ENCODE measurements around the gene DPAGT1.
A peak's percentile ranks its signal among the peaks of the same experiment; 100 is the strongest.

DPAGT1 gene

DNA sequence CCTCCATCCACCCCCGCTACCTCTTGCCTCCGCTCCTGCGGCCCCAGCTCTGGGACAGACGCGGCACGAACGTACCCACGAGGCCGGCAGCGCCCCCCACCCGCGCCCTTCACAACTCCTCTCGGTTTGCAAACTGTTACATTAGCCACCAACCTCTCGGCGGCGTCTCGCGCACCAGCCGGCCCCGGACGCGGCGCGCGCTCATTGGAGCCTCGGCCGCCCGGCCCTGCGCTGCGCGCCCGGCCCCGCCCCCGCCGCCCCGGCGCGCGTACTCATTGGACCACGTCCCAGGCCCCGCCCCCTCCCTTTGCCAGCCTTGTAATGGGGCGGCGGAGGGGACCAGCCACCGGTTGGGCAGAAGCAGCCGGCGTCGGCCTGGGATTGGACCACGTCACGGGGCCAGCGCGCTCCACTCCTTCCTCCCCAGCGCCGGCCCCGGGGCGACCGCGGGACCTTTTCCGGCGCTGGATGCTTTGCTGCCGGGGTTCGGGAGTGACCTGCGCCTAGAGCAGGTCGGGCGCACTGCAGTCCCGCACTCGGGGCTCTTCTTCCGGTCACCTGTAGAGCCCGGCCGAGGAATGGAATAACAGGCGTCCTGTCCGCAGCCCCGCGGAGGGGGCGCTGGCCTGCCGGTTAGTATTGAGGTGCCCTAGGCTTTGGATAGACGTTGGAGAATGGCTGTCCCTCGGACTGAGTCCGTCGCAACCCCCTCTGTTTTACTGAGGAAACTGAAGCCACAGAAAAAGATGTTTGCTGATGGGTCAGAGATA is 44.5 kb downstream of the DPAGT1 start, which contains the start of gene HYOU1:
Gene HYOU1 (minus strand): TSS at position 206 of the 770 bp plus-strand sequence. CDS start 1,045 bp downstream, outside the sequence.
- DNase-seq, result peak; percentile 90 to 96

DNA sequence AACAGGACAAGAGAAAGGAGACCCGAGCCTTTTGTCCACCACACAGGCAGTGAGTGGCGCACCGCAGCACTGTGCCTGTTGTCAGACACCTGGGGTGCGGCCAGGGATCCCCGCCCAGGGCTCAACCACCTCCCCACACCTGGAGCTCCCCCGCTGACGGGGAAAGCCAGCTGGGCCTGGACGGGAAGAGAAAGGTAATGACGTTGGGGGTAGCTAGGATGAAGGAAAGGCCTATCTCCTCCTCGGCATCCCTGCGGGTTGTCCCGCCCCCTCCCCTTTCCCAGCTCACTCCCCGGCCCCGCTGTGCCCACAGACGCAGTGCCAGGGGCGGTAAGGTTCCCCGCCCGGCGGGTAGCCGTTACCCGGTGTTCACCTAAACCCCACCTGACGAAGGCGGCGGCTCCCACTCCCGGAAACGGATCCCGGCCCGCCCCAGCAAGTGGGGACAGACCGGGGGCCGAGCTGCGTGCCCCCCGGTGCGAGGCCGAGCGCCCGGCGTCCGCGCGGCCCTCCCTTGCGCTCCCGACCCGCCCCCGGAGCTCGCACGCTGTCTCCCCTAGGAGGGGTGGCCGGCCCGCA is 45.1 kb downstream of the DPAGT1 start:
- DNase-seq, result no peak

DNA sequence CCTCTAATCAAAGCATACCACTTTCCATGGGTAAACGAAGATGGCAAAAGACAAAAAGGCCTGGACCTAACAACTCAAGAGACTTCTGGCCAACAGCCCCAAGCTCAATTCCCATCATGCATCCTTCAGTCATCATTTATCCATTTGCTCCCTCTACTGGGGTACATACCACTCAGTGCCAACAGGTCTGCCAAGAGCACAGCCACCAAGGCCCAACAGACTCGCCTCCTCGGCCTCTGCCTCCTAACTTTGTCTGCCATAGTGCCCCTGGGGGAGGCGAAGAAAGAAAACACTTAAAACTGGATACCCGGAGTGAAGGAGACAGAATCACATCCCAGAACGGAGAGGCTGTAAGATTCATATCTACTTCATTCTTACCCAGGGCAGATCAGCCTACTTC is 45.8 kb downstream of the DPAGT1 start:
- DNase-seq, result peak; percentile 53 to 61

DNA sequence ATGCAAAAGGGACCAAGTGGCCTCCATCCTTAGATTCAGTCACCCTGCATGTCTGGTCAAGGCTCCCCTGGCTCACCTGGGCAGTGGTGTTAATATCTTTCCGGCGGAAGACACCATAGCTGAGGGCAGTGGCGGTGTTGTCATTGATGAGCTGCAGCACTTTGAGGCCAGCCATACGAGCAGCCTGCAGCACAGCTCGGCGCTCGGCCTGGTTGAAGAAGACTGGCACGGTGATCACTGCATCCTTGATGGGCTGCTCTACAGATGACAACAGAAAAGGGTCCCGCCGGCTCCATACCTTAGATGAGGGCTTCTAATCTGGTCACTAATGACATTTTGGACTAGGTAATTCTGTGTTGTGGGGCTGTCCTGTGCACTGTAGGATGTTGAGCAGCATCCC is 47.2 kb downstream of the DPAGT1 start:
- DNase-seq, result no peak

DNA sequence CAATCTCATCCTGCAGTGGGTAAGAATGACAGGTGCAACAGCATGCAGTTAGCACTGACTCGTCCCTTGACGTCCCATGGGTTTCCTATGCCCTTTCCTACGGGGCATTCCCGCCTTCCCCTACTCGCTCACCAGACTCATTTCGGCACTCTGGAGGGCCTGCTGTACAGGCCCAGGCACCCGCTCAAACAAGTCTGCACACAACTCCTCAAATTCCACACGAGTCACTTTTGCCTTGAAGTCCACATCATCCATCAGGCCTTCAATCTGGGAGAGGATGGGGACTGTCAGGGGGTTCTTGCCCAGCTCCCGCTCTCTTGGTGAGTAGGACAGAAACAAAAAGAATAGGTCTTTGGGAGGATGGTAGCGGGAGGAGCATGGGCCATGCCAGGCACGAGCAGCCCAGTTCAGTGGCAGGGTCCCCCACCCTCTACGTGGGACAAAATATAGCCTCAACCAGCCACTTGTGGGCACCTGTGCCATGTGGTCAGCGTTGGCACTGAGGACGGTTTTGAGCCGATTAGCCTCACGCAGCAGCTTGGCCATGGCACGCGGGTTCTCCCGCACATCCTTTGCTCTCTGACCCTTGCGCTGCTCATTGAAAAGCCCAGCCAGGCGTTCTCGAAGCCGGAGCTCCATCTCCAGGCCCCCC is 49.4 kb downstream of the DPAGT1 start:
- no peak for DNase-seq

DNA sequence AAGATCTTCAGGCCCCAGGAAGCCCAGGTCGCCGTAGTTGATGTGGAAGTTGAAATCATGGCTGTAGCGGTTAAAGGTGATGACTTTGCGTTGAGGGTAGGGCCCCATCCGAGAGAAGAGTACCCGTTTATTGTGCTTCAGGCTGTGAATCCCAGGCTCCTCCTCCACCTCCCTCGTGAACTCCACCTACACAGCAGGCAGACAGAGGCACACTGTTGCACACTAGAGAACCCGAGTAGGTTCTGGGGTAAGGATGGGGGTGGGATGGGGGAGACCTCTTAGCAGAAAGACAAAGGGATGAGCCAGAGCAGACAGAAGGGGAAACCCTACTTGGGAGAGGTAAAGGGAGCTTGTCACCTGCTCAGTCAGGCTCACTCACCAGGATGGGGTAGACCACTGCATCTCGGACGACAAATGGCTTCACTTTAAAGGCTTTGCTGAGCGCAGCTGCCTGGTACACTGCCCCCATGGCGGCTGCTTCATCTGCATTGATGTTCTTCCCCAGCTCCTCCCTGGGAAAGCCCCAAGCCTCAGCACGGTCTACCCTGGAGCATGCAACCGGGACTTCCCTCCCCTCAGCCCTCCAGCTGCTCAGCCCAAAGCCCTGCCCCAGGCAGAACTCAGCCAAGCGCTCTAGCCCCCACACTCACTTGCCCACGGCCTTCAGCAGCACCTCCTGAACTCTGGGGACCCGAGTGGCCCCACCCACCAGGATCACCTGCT is 50.1 kb downstream of the DPAGT1 start:
- no peak for DNase-seq

DNA sequence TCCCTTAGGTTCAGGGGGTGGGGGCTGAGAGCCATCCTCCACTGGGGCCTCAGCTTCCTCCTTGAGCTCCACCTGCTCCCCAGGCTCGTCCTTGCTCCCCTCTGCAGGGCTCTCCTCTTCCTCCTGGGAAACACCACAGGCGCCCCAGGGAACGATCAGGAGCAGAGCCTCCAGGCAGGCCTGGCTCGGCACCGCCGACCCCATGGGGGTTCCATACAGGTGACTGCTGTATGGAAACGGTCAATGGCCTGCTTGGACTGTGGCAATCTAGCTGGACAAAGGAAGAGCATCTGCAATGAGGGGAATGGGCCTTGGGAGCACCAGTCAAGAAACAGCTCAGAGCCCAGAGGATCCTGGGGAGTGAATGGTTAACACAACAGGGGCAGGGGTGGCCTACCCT is 52.6 kb downstream of the DPAGT1 start:
- no peak for DNase-seq

DNA sequence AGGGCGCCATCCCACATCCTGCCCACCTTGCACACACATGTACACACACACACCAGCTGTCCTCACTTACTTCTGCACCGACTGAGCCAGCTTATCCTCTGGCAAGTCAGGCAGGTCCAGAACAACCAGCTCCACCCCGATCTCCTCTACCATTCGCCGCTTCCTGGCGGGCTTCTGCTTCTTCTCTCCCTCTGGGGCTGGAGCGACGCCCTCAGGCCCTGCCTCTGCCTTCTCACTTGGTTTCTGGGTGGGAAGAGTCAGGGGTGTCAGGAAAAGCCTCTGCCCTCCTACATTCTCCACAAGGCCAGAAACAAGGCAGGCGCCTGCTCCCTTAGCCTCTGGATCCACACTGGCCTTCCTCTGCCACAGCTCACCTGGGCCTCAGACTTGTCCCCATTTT is 53.0 kb downstream of the DPAGT1 start:
- no peak for DNase-seq

DNA sequence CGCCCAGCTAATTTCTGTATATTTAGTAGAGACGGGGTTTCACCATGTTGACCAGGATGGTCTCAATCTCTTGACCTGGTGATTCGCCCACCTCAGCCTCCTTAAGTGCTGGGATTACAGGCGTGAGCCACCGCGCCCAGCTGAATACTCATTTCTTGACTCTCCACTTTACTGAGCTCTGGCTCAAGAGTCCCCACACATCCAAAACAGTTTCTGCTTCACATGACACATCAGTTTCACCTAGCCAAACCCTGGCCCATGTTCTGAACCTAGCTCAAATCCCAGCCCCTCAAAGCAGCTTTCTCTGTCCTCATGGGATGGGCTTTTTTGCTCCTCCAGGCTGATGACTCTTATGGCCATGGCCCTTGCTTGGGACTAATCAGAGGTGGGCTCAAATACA is 54.4 kb downstream of the DPAGT1 start:
- DNase-seq, result no peak

Data from AML-193 (cell line).